ENCODE data around the gene HYKK. TPM values are rescaled to one million over a fixed set of nuclear protein-coding genes. Genes with fewer than 3 reads are reported as not detected.

Gene HYKK
- total and polyA plus RNA-seq, 2 of the 13 experiments (the other 11 are each of a cell fraction or from before 2014, with no cell fraction given): 3.5 to 5.4 TPM

DNA sequence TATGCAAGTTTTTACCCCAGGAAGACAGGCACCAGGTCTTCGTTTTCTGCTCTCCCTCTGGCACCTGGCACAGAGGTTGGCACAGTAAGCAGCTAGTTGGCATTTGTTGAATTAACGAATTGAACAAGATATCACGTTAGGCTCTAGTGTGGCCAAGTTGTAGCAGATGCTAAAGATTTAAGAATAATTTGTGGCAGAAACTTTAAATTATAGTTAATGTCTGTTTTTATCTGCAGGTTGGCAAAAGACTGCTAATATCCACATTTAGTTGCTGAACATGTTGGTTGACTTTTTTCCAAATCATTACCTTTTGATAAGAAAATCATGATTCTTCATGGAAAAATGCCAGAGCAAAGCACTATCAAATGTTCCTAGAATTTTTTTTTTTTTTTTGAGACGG is 66.0 kb downstream of the HYKK start:
- no peaks in the 10 kb centered on the region for H3K36me3 ChIP-seq (replicated peaks in 1 of 2; ENCODE audit: control insufficient read depth in 1 of 2, insufficient read depth in 2 of 2, low read length in 2 of 2)
- no peak overlapping the region for H3K4me2 ChIP-seq (ENCODE audit: low read depth, low read length)
- TF ChIP-seq HOXA5 (CRISPR knock-in tag; IDR thresholded peaks at IDR 0.05) (no peak), SSRP1 (CRISPR knock-in tag; IDR thresholded peaks at IDR 0.05) (no peak), ZBTB1 (CRISPR knock-in tag; IDR thresholded peaks at IDR 0.05; ENCODE audit: borderline replicate concordance) (no peak), ZNF24 (IDR thresholded peaks at IDR 0.05) (no peak), DR1 (CRISPR knock-in tag; IDR thresholded peaks at IDR 0.05) (no peak), KDM1A (CRISPR knock-in tag; IDR thresholded peaks at IDR 0.05) (no peak), RFX5 (IDR thresholded peaks at IDR 0.05; ENCODE audit: low read depth, low read length) (no peak)
- TF ChIP-seq, protein P1, sequence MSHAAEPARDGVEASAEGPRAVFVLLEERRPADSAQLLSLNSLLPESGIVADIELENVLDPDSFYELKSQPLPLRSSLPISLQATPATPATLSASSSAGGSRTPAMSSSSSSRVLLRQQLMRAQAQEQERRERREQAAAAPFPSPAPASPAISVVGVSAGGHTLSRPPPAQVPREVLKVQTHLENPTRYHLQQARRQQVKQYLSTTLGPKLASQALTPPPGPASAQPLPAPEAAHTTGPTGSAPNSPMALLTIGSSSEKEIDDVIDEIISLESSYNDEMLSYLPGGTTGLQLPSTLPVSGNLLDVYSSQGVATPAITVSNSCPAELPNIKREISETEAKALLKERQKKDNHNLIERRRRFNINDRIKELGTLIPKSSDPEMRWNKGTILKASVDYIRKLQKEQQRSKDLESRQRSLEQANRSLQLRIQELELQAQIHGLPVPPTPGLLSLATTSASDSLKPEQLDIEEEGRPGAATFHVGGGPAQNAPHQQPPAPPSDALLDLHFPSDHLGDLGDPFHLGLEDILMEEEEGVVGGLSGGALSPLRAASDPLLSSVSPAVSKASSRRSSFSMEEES (CRISPR knock-in tag; IDR thresholded peaks at IDR 0.05): no peak
- WGBS (ENCODE audit: low lambda C conversion rate): 84% methylated on average over 4 of the region's 4 CpGs
- no peak overlapping the region for H2AFZ ChIP-seq (ENCODE audit: low read length)
- no peaks in the 10 kb centered on the region for H3K4me1 ChIP-seq (ENCODE audit: insufficient read depth, low read length)
- ATAC-seq (no peak), FAIRE-seq (no peak), DNase-seq (ENCODE audit: low spot score) (no peak)
- BruUV-seq (replicated peaks): no TSS peak
- peaks cover 1% of the 10 kb centered on the region for H3K79me2 ChIP-seq (ENCODE audit: insufficient read depth, low read length)
- ChIA-PET CTCF (ENCODE audit: low intra/inter-chr PET ratio, low total read pairs) (no interaction called here), POLR2A (no interaction called here)
- no peaks in the 10 kb centered on the region for H3K9me3 ChIP-seq (ENCODE audit: low read length)
- H3K27me3 ChIP-seq (ENCODE audit: control insufficient read depth in 1 of 2, insufficient read depth in 2 of 2, low read length in 2 of 2): no peaks in the 10 kb centered on the region
- H3K4me3 ChIP-seq (replicated peaks in 1 of 3; ENCODE audit: insufficient read depth in 1 of 3, low read depth in 2 of 3, low read length in 3 of 3): no peak overlapping the region
- no peak overlapping the region for H3K9ac ChIP-seq (ENCODE audit: insufficient read depth, low read depth, low read length)
- in situ Hi-C loops (cut with HindIII; ENCODE audit: extremely low pct_ligation_motif_present, low pct_unique_long_range_greater_than_20kb): no loop called here
- intact Hi-C loops (cut with micrococcal nuclease; ENCODE audit: unreplicated experiment): no loop called here
- no peak overlapping the region for H3K27ac ChIP-seq (ENCODE audit: extremely low read length, insufficient read depth, low read length)
- no peaks in the 10 kb centered on the region for H4K20me1 ChIP-seq (ENCODE audit: insufficient read depth, low read length)

DNA sequence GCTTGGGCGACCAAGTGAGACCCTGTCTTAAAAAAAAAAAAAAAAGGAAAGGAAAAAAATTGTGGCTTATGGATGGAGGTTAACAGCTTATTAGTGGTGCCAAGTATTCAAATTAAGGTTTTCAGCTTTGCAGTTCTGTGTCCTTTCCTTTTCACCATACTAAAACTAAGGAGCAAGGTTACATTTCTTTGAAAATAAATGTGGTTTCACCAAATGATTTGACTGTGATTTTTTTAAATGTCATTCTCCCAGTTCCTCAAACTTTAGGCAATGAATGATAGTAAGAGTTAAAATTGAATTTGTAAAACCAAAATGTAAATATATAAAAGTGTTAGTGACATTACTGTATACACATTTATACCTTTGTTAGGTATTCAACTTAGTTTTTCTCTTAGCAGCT is 67.6 kb downstream of the HYKK start:
- no peak overlapping the region for H3K9ac ChIP-seq (ENCODE audit: insufficient read depth, low read depth, low read length)
- no peaks in the 10 kb centered on the region for H3K36me3 ChIP-seq (replicated peaks in 1 of 2; ENCODE audit: control insufficient read depth in 1 of 2, insufficient read depth in 2 of 2, low read length in 2 of 2)
- no peak overlapping the region for H2AFZ ChIP-seq (ENCODE audit: low read length)
- ATAC-seq (no peak), FAIRE-seq (no peak), DNase-seq (ENCODE audit: low spot score) (no peak)
- H3K27me3 ChIP-seq (ENCODE audit: control insufficient read depth in 1 of 2, insufficient read depth in 2 of 2, low read length in 2 of 2): no peaks in the 10 kb centered on the region
- H3K4me2 ChIP-seq (ENCODE audit: low read depth, low read length): no peak overlapping the region
- CTCF ChIA-PET (ENCODE audit: low intra/inter-chr PET ratio, low total read pairs): no interaction called here
- H3K27ac ChIP-seq (ENCODE audit: extremely low read length, insufficient read depth, low read length): no peak overlapping the region
- no peak overlapping the region for H3K4me3 ChIP-seq (replicated peaks in 1 of 3; ENCODE audit: insufficient read depth in 1 of 3, low read depth in 2 of 3, low read length in 3 of 3)
- H3K9me3 ChIP-seq (ENCODE audit: low read length): no peaks in the 10 kb centered on the region
- H3K4me1 ChIP-seq (ENCODE audit: insufficient read depth, low read length): no peaks in the 10 kb centered on the region
- 97% methylated on average over 1 of the region's 1 CpG for WGBS (ENCODE audit: low lambda C conversion rate)
- intact Hi-C loops (cut with micrococcal nuclease; ENCODE audit: unreplicated experiment): no loop called here
- BruUV-seq (replicated peaks): no TSS peak
- POLR2A ChIA-PET: interaction anchor here (1.4 kb wide), 1 partner anchor 10 kb away, joined by 3 read pairs; the partner anchor contains the start of gene CHRNA5
- in situ Hi-C loops (cut with HindIII; ENCODE audit: extremely low pct_ligation_motif_present, low pct_unique_long_range_greater_than_20kb): no loop called here
- no peaks in the 10 kb centered on the region for H4K20me1 ChIP-seq (ENCODE audit: insufficient read depth, low read length)
- no peaks in the 10 kb centered on the region for H3K79me2 ChIP-seq (ENCODE audit: insufficient read depth, low read length)
- TF ChIP-seq, protein P2, sequence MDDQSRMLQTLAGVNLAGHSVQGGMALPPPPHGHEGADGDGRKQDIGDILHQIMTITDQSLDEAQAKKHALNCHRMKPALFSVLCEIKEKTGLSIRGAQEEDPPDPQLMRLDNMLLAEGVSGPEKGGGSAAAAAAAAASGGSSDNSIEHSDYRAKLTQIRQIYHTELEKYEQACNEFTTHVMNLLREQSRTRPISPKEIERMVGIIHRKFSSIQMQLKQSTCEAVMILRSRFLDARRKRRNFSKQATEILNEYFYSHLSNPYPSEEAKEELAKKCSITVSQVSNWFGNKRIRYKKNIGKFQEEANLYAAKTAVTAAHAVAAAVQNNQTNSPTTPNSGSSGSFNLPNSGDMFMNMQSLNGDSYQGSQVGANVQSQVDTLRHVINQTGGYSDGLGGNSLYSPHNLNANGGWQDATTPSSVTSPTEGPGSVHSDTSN (CRISPR knock-in tag; IDR thresholded peaks at IDR 0.05; ENCODE audit: borderline replicate concordance): no peak
- TF ChIP-seq ZNF782 (CRISPR knock-in tag; IDR thresholded peaks at IDR 0.05; ENCODE audit: borderline replicate concordance) (no peak), YEATS4 (CRISPR knock-in tag; IDR thresholded peaks at IDR 0.05; ENCODE audit: borderline replicate concordance) (no peak), IRF2 (CRISPR knock-in tag; IDR thresholded peaks at IDR 0.05) (no peak), ZNF326 (CRISPR knock-in tag; IDR thresholded peaks at IDR 0.05; ENCODE audit: borderline replicate concordance) (no peak)
- TF ChIP-seq, protein P3, sequence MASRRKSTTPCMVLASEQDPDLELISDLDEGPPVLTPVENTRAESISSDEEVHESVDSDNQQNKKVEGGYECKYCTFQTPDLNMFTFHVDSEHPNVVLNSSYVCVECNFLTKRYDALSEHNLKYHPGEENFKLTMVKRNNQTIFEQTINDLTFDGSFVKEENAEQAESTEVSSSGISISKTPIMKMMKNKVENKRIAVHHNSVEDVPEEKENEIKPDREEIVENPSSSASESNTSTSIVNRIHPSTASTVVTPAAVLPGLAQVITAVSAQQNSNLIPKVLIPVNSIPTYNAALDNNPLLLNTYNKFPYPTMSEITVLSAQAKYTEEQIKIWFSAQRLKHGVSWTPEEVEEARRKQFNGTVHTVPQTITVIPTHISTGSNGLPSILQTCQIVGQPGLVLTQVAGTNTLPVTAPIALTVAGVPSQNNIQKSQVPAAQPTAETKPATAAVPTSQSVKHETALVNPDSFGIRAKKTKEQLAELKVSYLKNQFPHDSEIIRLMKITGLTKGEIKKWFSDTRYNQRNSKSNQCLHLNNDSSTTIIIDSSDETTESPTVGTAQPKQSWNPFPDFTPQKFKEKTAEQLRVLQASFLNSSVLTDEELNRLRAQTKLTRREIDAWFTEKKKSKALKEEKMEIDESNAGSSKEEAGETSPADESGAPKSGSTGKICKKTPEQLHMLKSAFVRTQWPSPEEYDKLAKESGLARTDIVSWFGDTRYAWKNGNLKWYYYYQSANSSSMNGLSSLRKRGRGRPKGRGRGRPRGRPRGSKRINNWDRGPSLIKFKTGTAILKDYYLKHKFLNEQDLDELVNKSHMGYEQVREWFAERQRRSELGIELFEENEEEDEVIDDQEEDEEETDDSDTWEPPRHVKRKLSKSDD (CRISPR knock-in tag; IDR thresholded peaks at IDR 0.05; ENCODE audit: low read depth): no peak
- TF ChIP-seq, protein P4, sequence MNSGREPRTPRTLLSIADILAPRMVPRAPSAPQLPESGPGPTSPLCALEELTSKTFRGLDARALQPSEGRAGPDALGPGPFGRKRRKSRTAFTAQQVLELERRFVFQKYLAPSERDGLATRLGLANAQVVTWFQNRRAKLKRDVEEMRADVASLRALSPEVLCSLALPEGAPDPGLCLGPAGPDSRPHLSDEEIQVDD (CRISPR knock-in tag; IDR thresholded peaks at IDR 0.05; ENCODE audit: borderline replicate concordance): no peak

All from HepG2 (cell line).